Activated CD4-positive, CD25-positive, alpha-beta regulatory T cell treated with anti-CD3 and anti-CD28 coated beads, Interleukin-2, amount 50 U/mL, for 16 hours (primary cell): ENCODE results near the gene RBM39.
"Not testable (repeated sequence)": the region's sequence is repeated elsewhere in the genome, so short reads cannot be mapped to it uniquely, and the experiment has no call there.

Experiments used
- DNase-seq: peaks from one replicate; pipeline ENCODE4 v3.0.0-alpha.2; 2020; ENCODE audit warnings: low read depth, low spot score

The RBM39 gene

GRCh38 chr20:35756404-35756803 is 14.3 kb upstream of the RBM39 start:
- no peak for DNase-seq

GRCh38 chr20:35750611-35751010 is 8.6 kb upstream of the RBM39 start:
- DNase-seq: no peak

DNA sequence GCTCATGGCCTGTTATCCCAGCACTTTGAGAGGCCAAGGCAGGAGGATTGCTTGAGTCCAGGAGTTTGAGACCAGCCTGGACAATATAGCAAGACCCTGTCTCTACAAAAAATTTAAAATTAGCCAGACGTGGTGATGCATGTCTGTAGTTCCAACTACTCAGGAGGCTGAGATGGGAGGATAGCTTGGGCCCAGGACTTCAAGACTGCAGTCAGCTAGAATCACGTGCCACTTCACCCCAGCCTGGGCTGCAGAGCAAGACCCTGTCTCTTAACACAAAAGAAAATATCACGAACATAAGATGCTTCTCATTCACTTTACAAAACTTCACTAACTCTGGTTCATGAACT is 2.4 kb upstream of the RBM39 start:
- not testable (repeated sequence) for DNase-seq

DNA sequence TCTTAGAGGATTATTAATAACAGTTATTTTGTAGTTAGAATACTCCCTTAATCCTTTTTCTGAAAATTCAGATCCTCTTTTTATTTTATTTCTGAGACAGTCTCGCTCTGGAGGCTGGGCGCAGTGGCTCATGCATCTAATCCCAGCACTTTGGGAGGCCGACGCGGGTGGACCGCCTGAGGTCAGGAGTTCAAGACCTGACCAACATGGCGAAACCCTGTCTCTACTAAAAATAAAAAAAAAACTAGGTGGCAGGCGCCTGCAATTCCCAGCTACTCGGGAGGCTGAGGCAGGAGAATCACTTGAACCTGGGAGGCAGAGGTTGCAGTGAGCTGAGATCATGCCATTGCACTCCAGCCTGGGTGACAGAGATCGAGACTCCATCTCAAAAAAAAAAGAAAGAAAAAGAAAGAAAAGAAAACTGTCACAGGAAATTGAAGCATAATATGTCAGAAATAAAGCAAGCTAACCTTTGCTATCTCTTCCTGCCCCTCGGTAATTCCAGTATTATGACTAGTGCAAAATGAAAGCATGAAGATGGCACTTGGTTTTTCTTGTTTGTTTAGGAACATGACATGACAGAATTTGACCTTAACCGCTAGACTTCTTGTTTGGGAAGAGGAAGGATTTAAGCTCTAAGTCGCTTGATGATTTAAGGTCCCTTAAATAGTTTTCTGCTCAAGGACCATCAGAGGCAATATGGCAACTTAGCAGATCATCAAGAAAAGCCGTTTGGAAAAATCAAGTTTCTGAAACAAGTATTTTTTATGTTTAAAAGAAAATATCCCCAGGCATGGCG is 1.8 kb upstream of the RBM39 start:
- DNase-seq: no peak

GRCh38 chr20:35742741-35743523 is 872 bp upstream of the RBM39 start:
- DNase-seq: no peak

DNA sequence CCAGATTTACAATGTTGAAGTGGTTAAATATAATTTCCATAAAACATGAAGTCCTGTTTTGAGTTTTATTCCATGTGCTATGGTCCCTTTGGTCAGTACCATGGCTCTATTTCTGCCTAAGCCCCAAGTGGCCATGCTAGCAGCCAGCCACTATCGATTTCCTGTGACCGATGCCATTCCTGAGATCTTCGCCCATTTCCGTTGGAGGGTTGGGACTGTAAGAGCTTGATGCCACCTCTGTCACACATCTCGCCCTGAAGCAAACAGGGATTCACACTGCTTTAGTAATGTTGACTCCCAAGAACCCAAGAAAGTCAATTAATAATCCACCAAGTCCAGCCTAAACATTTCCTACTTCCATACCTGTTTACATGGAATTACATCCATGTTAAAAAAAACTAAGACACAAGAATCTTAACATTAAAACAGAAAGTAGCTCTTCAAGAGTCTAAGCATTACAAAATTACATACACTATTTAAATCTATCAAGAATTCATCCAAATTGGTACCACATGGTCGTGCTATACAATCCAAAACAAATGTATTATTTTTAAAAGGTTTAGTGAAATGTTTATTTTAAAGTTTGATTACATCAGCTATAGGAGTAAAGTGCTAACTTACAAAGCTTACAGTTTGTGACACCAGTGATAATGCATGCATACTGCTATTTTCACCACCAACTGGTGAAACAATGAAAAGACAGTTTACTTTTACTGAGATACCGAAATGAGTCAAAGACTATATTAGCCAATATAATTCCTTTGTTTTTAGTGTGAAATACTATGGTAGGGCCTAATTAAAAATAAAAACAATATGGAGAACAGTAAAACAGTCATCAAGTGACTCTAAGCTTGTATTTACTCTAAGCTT is 2.5 kb downstream of the RBM39 start:
- DNase-seq: no peak

- no peak for DNase-seq
Measured at GRCh38 chr20:35738410-35739179, 3.5 kb downstream of the RBM39 start.

DNA sequence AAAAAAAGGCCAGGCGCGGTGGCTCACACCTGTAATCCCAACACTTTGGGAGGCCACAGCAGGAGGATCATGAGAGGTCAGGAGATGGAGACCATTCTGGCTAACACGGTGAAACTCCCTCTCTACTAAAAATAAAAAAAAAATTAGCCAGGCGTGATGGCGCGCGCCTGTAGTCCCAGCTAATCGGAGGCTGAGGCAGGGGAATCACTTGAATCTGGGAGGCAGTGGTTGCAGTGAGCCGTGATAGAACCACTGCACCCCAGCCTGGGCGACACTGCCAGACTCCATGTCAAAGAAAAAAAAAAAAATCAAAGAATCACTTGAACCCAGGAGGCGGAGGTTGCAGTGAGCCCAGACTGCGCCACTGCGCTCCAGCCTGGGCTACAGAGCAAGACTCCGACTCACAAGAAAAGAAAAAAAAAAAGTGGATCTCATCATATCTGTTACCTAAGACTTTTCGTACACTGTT is 4.2 kb downstream of the RBM39 start:
- DNase-seq: no peak

DNA sequence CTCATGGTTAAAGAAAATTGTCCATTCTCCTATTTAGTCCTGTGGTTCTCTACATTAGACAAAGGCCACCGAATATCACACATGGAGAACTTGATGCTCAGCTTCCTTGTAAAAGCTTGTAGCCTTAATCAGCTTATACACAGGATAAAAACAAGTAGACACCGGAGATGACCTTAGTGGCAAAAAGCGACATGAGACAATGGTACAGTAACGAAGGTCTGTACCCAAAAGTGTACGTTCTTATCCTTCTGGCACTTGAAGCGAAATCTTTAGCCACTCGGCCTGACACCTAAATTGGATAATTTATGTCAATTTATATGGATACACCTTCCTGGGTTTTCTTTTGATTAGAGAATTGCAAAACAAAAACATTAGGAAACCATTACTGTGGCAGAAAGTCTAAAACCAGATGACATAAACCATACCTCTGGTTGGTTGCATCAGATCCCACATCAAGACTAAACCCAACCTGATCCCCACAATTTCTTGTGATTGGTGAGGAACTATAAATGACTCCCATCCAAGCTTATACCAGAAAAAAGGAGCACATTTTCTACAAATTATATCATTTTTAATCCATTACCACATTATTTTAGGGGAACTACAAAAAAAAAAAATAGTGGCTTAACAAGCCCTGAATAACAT is 6.1 kb downstream of the RBM39 start:
- DNase-seq: no peak

GRCh38 chr20:35734777-35735649 is 7.0 kb downstream of the RBM39 start:
- DNase-seq: no peak

DNA sequence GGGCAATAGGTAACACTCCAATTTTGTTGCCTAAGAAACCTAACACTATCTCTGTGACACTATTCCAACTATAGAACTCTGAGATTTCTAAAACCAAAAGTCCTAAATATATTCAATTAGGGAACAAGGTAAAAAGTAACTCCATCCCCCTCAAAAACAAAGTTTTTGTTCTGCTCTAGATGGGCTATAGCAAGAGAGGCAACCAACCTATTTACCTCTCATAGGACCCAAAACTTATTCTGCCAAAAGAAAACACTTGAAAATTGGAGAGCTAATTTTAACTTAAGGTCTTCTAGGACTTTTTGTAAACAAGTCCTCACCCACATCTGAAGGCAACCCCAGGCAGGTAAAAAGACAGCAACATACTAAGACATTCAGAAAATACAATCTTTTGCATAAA is 7.7 kb downstream of the RBM39 start:
- DNase-seq: no peak

DNA sequence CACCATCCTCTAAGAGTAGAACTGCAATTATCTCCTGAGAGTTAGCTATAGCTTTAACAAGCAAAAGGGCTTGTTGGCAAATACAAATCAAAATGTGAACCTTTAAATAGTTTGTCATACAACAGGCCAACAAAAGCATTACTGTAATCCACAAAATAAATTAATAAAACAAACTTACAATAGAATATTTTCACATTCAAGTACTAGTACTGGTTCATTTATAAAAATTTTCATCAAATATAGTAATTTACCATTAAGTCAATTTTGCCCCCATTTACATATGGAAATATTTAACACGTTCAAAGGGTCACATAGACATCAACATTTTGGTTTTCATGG is 9.4 kb downstream of the RBM39 start:
- DNase-seq: no peak

GRCh38 chr20:35731862-35732643 is 10.0 kb downstream of the RBM39 start:
- DNase-seq: no peak

- DNase-seq: no peak
Measured at GRCh38 chr20:35731469-35731788, 10.6 kb downstream of the RBM39 start.

- DNase-seq: no peak
Measured at GRCh38 chr20:35730583-35731468, 11.2 kb downstream of the RBM39 start.

DNA sequence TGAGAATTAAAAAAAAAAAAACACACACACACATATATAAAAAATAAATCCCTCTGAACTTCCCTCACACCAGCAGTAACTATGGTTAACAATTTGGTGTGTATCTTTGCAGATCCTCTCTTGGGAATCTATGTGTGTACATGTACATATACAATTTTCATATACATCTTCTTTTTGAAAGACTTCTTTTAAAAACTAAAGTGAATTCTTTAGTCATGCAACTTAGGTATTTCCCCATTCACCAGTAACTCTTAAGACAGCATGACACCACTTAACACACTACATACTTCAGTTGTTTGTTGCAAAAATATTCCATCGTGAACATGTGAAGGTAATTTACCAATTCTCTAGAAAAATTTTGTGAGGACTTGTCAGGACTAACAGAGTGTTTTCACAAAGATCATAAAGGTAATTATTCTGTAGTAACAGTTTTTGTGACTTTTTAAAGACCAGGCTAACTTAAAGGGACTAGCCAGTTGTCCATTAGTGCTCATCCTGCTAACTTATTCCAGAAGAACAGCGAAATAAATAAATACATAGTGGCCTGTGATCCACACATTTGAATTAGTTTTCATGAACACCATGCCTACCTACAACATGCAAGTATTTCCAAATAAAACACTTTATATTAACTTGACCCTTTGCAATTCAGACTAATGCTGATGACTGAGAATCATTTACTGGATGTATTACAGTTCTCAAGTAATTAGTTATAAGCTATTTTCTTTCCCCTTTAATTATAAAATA is 12.1 kb downstream of the RBM39 start:
- DNase-seq: no peak

- no peak for DNase-seq
Measured at GRCh38 chr20:35729283-35729807, 12.7 kb downstream of the RBM39 start.
